ENCODE data around the gene BCORL1. TPM values are rescaled to one million over a fixed set of nuclear protein-coding genes. Genes with fewer than 3 reads are reported as not detected.
A peak's percentile ranks its signal among the peaks of the same experiment; 100 is the strongest.

Gene BCORL1
- total RNA-seq, 4 donors from 2014 or later, result 1.7 to 4.0 (median 2.7) TPM

- intact Hi-C loops (cut with DNase I), result no loop called here
- Histone ChIP-seq H3K4me3 (no peak overlapping the region), H3K36me3 (no peaks in the 10 kb centered on the region), H3K27ac (no peak overlapping the region), H3K27me3 (no peaks in the 10 kb centered on the region), H3K4me1 (peaks cover 0 to 31% (median 5%) of the 10 kb centered on the region in 3 donors), H3K9me3 (no peaks in the 10 kb centered on the region)
- 88% methylated on average over 3 of the region's 4 CpGs; no CpG with 5 or more reads in 1 of the 2 donors for WGBS, 2 donors
- DNase-seq, result no peak
- TF ChIP-seq, protein P1, sequence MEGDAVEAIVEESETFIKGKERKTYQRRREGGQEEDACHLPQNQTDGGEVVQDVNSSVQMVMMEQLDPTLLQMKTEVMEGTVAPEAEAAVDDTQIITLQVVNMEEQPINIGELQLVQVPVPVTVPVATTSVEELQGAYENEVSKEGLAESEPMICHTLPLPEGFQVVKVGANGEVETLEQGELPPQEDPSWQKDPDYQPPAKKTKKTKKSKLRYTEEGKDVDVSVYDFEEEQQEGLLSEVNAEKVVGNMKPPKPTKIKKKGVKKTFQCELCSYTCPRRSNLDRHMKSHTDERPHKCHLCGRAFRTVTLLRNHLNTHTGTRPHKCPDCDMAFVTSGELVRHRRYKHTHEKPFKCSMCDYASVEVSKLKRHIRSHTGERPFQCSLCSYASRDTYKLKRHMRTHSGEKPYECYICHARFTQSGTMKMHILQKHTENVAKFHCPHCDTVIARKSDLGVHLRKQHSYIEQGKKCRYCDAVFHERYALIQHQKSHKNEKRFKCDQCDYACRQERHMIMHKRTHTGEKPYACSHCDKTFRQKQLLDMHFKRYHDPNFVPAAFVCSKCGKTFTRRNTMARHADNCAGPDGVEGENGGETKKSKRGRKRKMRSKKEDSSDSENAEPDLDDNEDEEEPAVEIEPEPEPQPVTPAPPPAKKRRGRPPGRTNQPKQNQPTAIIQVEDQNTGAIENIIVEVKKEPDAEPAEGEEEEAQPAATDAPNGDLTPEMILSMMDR (IDR thresholded peaks at IDR 0.05), result no peak
- no peak for TF ChIP-seq POLR2A (IDR thresholded peaks at IDR 0.05)
Observed at GRCh38 chrX:129953881-129954280, 28.6 kb upstream of the BCORL1 start.

DNA sequence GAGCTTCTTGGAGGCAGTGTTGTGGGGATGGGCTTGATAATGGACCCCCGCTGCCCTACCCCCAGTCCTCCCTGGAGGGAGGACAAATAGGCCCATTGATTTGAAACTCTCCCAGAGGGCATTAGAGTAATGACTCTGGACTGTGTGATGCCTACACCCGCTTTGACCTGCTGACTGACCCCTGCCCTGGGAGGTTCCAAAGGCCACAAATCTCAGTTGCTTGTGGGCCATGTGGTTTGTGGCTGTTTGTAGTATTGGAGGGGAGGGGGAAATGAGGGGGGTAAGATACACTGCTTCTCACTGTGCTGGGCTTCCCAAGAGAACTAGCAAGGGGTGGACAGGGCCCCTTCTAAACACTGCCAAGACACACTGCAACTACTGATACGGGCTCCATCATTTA lies 27.6 kb upstream of the BCORL1 start:
- H3K9me3 ChIP-seq, result no peaks in the 10 kb centered on the region
- no peaks in the 10 kb centered on the region for H3K27me3 ChIP-seq
- H3K27ac ChIP-seq, result no peak overlapping the region
- no peaks in the 10 kb centered on the region for H3K36me3 ChIP-seq
- peaks cover 0 to 41% (median 5%) of the 10 kb centered on the region in 3 donors for H3K4me1 ChIP-seq
- no peak overlapping the region for H3K4me3 ChIP-seq
- intact Hi-C loops (cut with DNase I), result no loop called here
- WGBS, 2 donors, result 57% methylated on average over 1 of the region's 3 CpGs; no CpG with 5 or more reads in 1 of the 2 donors
- DNase-seq, result no peak
- TF ChIP-seq POLR2A (IDR thresholded peaks at IDR 0.05), result no peak
- TF ChIP-seq, protein P1 (IDR thresholded peaks at IDR 0.05), result no peak

GRCh38 chrX:129955682-129956081 lies 26.8 kb upstream of the BCORL1 start:
- no peak overlapping the region for H3K4me3 ChIP-seq
- H3K36me3 ChIP-seq, result no peaks in the 10 kb centered on the region
- peaks cover 0 to 43% (median 5%) of the 10 kb centered on the region in 3 donors for H3K4me1 ChIP-seq
- H3K9me3 ChIP-seq, result no peaks in the 10 kb centered on the region
- H3K27me3 ChIP-seq, result no peaks in the 10 kb centered on the region
- DNase-seq, result no peak
- intact Hi-C loops (cut with DNase I), result no loop called here
- TF ChIP-seq, protein P1 (IDR thresholded peaks at IDR 0.05), result no peak
- no peak for TF ChIP-seq POLR2A (IDR thresholded peaks at IDR 0.05)
- 88 to 96% methylated on average over 3 of the region's 3 CpGs for WGBS, 2 donors
- H3K27ac ChIP-seq, result no peak overlapping the region

DNA sequence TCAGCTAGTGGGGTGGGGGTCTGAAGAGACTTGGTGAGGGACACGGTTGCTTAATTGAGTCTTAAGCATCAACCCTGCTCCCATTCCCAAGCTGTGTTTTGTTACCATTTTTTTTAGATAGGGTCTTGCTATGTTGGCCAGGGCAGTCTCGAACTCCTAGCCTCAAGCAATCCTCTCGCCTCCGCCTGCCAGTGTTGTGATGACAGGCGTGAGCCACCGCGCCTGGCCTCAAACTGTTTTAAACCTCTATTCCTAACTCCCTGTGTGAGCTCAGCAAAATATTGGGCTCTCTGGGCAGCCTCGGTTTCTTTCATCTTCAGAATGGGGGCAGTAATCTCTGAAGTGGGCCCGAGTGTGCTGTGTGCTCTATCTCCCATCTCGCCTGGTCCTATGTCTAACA lies 26.3 kb upstream of the BCORL1 start:
- peaks cover 0 to 47% (median 5%) of the 10 kb centered on the region in 3 donors for H3K4me1 ChIP-seq
- no peaks in the 10 kb centered on the region for H3K27me3 ChIP-seq
- 70 to 88% methylated on average over 2 to 8 of the region's 10 CpGs for WGBS, 2 donors
- no peak for DNase-seq
- H3K9me3 ChIP-seq, result no peaks in the 10 kb centered on the region
- no peaks in the 10 kb centered on the region for H3K36me3 ChIP-seq
- TF ChIP-seq, protein P1 (IDR thresholded peaks at IDR 0.05), result no peak
- TF ChIP-seq POLR2A (IDR thresholded peaks at IDR 0.05), result no peak
- intact Hi-C loops (cut with DNase I), result no loop called here
- H3K27ac ChIP-seq, result no peak overlapping the region
- no peak overlapping the region for H3K4me3 ChIP-seq

GRCh38 chrX:129956765-129957164 lies 25.7 kb upstream of the BCORL1 start:
- Histone ChIP-seq H3K27ac (peak overlapping the region; percentile 49 to 75 (median 61)), H3K36me3 (no peaks in the 10 kb centered on the region), H3K4me3 (peak overlapping the region; percentile 29 to 67 (median 40)), H3K27me3 (no peaks in the 10 kb centered on the region), H3K4me1 (peaks cover 0 to 53% (median 5%) of the 10 kb centered on the region in 3 donors), H3K9me3 (no peaks in the 10 kb centered on the region)
- TF ChIP-seq, protein P1 (IDR thresholded peaks at IDR 0.05), result no peak
- TF ChIP-seq POLR2A (IDR thresholded peaks at IDR 0.05), result no peak
- WGBS, 2 donors, result 40 to 51% methylated on average over 2 to 16 of the region's 20 CpGs
- intact Hi-C loops (cut with DNase I), result no loop called here
- no peak for DNase-seq

All from esophagus squamous epithelium (tissue), 5 donors.